Esophagus squamous epithelium (tissue), 4 donors: ENCODE results near the gene UTS2.

Experiments used
- CTCF ChIP-seq, 6 experiments: fragments of 450-650 bp in 4 of 6; fragments of 200-600 bp in 2 of 6; sonication (generic) in 2 of 6; IDR thresholded peaks; one replicate each; pipeline ENCODE4 v1.5.1; 2016 to 2019; ENCODE audit warnings: antibody characterized with exemption in 6 of 6, mild to moderate bottlenecking in 4 of 6, moderate library complexity in 4 of 6
- POLR2A ChIP-seq, 4 donors: fragments of 450-650 bp; IDR thresholded peaks; one replicate each; pipeline ENCODE4 v1.6.1; 2017; ENCODE audit warnings: antibody characterized with exemption in 4 of 4, mild to moderate bottlenecking in 4 of 4, moderate library complexity in 3 of 4

- TF ChIP-seq CTCF (IDR thresholded peaks at IDR 0.05) = no peak
- TF ChIP-seq POLR2A (IDR thresholded peaks at IDR 0.05) = no peak
Measured at GRCh38 chr1:7852804-7853683, at the start of gene UTS2.
